ENCODE results near the gene SNRPA1.

DNA sequence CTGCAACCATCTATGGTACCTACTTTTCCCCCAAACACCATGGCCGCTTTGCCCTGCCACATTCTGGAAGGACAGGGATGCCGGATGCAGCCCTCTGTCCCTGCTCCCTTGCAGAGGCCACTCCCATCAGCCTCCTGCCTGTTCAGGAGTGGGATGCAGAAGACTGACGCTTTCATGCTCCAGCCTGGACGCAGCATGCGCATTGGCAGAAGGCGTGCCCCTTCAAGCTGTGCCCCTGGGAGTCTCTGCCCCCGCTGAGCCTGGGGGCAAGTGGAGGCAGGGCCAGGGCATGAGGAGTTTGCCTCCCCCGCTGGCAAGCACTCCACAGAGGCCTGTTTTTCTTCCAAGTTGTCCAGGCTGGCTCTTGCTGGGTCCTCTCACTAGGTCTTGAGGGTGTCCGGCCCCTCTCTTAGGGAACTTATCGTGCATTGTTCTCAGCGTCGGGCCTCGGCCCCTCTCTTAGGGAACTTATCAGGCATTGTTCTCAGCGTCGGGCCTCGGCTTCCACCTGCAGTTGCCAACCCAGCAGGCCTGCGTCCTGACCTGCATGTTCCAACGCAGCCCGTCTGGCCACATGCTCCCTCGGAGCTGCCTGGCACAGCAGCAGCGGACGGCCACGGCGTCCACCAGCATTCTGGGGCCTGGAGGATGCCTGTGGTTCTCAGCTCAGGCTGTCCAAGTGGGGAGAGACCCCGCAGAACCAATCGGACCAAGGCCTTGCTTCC lies 14.6 kb upstream of the SNRPA1 start:
- no peak for TF ChIP-seq GATA2 (IDR thresholded peaks at IDR 0.05; ENCODE audit: low read depth, low read length)
- no peak for TF ChIP-seq GATA3 (IDR thresholded peaks at IDR 0.05; ENCODE audit: low read depth, low read length)
